ENCODE results near the gene TNPO1.
A peak's percentile ranks its signal among the peaks of the same experiment; 100 is the strongest.
"Not testable (repeated sequence)": the region's sequence is repeated elsewhere in the genome, so short reads cannot be mapped to it uniquely, and the experiment has no call there.

The TNPO1 gene

DNA sequence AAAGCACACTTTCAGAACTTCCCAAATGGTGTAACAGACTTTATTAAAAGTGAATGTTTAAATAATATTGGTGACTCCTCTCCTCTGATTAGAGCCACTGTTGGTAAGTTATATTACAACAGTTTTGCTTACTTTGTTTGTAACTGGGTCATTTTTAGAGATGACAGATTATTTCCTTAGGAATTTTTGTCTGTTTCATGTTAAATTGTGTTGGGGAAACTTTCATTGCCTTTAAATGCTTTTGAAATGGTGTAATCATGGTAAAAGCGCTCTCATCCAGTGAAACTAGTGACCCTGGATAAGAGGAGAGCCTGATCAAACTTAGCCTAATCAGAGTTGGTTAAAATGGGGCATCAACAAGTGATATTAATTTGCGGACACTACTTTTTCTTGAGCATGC, 39.4 kb downstream of the TNPO1 start:
- no peak for DNase-seq

DNA sequence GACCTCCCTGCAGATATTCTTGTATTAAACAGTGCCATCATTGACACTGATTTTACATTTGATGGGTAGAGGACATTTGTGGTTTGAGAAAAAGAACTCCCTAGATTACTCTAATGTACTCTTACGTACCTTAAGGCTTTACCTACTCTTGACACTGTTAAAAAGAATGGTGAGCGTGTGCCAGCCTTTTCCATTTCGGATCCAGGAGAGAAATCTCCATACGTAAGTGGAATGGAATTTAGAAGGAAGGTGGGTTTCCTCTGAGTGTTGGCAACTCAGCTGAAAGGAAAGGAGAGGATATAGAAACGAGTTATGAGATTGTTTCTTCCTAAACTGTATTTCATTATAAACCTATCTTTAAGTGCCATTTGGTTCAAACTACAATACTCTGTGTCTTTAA, 40.9 kb downstream of the TNPO1 start:
- no peak for DNase-seq

DNA sequence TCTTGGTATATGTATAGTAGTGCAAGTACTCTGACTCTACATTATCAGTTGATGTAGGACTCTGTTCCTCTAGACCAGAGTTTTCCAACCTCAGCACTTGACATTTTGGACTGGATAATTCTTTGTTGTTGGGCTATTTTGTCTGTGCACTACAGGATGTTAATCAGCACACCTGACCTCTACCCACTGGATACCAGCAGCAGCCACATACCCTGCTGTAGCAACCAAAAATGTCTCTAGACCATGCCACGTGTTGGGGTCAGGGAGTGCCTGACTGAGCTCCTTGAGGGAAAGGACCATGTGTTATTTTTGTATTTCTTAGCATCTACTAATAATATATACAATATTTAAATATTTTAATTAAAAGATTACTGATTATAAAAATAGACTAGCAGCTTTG, 42.7 kb downstream of the TNPO1 start:
- no peak for DNase-seq

DNA sequence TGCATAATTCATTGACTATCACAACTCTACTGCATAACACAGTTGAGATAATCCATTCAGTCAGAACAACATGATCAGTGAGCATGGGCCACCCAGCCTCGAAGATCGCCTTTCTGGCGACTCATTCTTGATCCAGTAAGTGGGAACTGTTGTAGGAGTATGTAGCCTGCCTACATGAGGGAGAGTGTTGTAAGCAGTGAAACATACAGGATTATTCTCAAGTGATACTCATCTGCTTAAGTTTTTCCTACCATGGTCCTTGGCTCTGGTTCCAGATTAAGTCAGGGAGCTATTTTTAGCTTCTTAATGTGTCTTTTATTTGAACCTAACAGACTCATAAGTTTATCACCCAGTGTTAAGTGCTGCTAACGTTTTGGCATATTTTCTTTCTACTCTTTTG, 44.0 kb downstream of the TNPO1 start:
- no peak for DNase-seq

DNA sequence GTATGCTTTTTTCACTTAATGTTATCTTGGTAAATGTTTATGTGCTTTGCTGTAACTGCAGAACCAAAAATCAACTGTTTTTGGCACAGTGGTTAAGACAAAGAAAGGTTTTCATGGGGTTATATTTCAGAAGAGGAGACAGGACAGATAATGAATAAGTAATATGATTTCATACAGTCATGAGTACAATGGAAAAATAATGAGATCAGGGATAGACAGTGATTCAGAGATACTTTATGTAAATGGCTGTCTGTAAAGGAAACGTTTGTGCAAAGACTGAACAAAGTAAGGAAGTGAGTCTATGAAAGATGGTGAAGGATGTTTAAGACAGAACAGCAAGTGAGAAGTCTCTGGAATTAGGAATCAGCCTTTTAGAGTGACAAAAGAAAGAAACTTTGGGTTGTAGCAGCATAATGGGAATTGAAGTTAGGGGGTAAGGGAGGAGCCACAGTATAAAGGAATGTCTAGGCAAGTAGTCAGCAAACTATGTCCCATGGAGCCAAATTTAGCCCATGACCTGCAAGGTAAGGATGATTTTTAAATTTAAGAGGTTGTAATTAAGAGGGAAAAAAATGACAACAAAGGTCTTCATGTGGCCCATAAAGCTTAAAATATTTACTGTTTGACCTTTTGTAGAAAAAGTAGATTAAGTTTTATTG, 55.0 kb downstream of the TNPO1 start:
- DNase-seq, result no peak

DNA sequence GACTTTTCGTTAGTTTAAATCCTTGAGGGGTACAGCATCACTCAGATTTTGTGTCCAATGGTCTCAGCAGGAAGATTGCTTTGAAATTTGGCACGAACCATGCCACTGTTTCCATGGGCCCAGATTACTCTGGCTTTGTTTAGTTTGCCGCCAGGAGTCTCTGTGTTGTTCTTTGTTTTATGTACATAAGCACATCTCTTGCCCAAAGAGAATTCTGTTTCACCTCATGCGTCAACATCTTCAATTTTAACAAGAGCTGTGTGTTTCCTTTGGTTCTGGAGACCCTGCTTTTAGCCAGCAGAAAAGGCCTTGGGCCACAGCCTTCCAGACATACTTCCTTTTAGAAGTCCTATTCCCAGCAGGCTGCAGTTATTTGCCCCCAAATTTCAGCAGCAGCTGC, 62.4 kb downstream of the TNPO1 start:
- DNase-seq, result peak; percentile 20

DNA sequence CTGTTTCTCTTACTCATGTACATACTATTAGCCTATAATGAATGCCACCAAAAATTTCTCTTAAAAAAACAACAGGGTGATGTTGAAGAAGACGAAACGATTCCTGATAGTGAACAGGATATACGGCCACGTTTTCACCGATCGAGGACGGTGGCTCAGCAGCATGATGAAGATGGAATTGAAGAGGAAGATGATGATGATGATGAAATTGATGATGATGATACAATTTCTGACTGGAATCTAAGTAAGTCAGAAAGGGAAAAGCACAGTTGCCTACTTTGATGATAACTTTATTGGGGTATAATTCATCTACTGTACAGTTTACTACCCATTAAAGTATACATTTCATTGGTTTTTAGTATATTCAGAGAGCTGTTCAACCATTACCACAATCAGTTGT, 66.5 kb downstream of the TNPO1 start:
- no peak for DNase-seq

DNA sequence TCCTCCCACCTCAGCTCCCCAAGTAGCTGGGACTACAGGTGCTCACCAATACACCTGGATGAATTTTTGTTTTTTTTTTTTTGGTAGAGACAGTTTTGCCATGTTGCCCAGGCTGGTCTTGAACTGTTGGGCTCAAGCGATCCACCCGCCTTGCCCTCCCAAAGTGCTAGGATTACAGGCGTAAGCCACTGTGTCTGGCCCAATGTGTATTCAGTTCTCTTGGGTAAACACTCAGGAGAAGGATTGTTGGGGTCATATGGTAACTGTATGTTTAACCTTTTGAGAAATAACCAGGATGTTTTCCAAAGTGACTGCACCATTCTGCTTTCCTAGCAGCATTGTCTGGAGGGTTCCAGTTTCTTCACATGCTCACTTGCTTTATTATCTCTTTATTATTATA, 67.4 kb downstream of the TNPO1 start:
- no peak for DNase-seq

DNA sequence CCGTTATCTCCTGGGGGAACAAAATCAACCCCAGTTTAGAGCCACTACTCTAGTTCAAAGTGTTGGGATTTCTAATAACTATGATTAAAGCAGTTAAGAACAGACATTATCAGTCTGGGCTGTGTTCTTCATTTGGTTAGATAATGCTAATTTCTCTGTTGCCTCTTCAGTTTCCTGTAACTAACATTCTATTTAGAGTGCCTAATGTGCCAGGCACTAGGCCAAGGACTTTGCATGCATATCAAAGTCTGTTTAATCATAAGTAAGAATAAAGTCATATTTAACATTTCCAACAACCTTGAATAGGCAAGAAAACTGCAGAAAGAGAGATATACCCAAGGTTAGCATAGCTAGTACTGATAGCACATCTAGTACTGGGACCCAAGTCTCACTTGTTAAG, 68.4 kb downstream of the TNPO1 start:
- no peak for DNase-seq

DNA sequence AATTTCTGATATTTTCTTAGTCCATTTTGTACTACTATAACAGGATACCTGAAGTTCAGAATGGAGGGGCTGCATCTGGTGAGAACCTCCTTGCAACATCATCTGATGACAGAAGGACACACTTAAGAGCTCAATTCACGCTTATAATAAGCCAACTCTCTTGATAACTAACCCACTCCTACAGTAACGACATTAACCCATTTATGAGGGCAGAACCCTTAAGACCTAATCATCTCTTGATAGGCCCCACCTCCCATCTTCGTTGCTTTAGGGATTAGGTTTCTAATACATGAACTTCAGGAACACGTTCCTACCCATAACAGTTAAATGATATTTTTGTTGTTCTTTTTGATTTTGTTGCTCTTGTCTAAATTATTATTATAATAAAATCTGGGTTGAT, 69.4 kb downstream of the TNPO1 start:
- no peak for DNase-seq

DNA sequence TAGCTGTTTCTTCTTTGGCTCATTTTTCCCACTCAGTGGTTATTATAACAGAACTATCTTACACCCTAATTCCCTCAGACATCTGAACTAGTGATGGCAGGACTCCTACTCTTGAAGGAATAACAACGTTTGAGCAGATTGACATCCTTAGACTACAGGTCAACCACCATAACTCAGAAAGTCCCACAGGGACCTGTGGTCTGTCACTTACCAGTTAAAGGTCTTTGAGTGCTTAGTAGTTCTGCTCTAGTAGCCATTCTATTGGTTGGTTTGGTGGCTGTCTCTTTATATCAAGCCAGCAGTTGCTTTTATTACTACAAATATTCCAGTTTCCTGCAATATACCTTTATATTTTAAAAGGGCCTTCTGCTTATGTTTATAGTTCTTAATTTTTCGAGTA, 72.1 kb downstream of the TNPO1 start:
- DNase-seq, result no peak

DNA sequence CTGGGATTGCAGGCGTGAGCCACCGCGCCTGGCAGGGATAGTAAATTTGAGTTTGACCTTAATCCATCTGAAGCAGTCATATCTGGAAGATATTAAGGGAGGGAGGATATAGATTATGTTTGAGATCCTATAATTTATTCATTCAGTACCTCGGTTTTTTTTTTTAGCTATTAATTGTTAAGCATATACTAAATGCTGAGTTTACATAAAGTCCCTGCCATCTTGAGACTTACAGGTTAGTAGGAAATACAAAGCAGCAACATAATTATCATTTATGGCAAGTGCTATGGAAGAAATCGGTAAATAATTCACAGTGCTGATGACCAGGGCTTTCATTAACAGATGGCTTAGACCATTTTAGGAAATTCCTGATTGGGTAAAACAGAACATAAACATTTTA, 72.9 kb downstream of the TNPO1 start:
- DNase-seq, result no peak

DNA sequence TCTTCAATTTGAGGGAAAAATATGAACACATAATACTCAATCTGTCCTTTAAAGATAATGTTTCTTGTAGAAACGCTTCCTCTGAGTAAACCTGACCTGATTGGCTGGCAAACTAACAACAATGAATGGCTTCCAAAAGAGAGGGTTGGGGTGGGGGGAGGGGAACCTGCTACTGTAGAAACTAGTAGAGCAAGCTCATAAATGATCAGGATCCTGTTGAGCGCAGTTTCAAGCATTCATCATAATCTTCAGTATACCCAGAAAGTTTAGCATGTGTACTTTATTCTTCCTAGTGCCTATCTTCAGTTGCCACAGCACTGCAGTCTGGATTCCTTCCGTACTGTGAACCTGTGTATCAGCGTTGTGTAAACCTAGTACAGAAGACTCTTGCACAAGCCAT, 76.4 kb downstream of the TNPO1 start:
- DNase-seq, result no peak

DNA sequence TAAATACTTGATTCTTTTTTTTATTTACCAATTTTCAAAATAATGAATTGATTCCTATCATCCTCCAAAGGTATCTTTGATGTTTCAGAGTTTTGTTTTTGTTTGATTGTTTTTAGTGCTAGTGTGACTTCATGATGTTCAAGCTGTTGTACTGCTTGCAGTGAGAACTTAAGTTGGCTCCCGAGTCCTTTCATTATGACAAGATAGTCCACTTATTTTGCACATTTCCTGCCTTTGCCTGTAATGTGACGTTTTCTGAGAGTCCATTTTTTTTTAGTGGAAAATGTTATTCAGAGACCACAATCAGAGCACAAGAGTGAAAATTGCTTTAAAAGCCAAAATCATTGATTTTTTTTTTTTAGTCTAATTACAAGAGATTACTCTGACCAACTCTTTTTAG, 79.3 kb downstream of the TNPO1 start:
- DNase-seq, result no peak

DNA sequence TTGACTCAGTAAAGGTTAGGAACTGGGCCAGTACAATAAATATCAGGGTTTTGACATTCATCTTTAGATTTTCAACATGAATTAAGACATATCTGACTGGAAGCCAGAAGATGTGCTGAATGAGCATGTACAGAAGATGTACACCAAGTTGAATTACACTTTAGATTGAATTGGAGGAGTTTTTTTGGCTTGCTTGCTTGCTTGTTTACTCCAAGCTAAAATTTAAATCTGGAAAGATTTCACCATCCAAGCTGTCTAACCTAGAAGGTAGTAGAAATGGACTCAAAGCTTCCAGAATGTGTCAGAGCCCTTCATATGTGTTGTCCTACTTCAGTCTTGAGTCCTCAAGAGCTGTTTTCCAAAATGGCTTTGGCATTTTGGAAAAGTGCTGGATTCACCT, 90.3 kb downstream of the TNPO1 start:
- DNase-seq, result no peak

DNA sequence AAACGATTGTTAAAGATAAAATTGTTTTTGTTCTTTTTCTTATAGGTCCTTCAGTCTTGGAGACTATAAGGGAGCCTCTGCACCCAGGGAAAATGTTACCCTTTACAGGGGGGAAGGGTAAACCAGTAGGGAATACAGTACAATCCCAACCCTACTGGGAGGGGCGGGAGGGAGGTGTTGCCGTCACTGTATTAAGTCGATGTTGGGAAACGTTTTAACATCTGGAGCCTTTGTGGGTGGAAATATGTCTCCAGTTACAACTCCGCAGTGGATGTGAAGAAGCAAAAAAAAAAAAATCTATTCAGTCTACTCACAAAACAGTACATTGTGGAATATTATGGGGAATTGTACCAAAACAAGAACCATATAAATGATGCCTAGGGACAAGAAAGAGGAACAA, 92.2 kb downstream of the TNPO1 start:
- DNase-seq, result no peak

DNA sequence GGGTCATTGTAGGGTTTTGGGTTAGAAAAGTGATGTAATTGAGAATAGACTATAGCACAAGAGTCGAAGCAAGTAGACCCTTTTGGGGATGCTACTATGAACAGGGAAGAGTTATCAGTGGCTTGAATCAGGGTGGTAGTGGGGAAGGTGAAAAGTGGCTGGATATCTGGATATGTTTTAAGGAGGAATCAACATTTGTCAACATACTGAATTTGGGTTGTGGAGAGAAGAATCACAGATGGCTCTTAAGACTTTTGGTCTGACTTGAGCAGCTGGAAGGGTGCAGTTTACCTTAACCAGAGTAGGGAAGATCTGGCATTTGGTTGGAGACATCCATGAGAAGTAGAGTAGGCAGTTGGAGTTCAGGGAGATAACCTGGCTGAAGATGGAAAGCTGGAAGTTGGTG, 100.9 kb downstream of the TNPO1 start:
- no peak for DNase-seq

DNA sequence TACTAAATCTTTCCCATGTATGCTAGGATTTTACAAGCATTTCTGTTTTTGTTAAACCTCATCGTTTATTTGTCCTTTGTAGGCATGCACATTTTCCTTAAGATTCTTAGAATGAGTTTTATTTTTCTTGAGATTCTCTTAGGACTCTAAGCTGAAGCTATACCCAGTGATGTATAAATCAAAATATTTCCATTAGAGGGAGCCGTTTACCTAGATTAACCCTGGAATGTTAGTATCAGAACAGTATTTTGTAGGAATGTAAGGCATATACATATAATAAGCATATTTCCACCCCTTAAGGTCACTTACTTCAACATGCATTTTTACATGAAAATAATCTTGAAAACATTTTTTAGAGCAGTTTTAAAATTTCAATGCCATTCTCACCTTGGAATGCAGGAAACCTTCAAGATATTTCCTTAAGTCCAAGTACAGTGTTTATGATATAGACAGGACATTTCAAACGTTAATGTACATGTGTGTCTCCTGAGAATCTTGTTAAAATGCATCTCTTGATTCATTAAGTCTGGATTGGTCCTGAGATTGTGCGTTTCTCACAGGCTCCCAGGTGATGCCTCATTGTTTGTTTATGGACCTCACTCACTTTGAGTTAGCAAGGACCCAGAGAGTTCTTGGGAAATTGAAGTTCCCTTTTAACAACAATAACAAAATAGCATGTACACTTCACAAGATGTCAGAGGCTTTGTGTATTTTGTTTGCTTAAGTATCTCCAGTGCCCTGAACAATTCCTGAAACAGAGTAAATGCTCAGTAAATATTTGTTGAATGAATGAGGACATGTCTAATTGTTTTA, 104.4 kb downstream of the TNPO1 start:
- no peak for DNase-seq

DNA sequence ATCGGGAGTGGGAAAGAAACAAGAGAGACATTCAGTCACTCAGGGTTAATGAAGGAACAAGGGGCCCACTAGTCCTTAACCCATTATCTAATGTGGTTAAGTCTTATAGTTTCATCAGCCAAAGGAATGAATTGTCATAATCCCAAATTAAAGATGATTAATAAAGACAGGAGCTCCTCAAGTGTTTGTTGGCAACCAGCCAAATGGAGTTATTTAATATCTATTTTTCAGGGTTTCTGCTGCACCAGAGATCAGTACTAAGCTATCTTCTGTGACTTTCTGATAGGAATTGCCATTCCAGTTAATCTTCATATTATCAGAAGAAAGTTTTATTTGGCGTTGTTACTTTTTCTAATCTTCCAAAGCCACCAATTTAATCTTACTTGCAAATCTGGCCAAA, 105.4 kb downstream of the TNPO1 start:
- DNase-seq, result no peak

DNA sequence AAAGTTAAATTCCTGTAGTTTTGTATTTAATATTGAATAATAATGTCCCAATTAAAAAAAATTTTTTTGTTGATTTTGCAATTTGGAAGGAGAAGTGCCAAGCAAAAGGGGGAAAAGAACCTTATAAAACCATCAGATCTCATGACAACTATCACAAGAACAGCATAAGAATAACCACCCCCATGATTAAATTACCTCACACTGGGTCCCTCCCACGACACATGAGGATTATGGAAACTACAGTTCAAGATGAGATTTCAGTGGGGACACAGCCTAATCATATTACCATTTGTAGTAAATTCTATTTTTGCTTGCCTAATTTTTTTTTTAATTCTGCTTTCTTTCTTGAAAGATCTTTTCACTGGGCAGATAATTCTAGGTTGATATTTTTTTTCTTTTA, 106.0 kb downstream of the TNPO1 start:
- DNase-seq, result no peak

DNA sequence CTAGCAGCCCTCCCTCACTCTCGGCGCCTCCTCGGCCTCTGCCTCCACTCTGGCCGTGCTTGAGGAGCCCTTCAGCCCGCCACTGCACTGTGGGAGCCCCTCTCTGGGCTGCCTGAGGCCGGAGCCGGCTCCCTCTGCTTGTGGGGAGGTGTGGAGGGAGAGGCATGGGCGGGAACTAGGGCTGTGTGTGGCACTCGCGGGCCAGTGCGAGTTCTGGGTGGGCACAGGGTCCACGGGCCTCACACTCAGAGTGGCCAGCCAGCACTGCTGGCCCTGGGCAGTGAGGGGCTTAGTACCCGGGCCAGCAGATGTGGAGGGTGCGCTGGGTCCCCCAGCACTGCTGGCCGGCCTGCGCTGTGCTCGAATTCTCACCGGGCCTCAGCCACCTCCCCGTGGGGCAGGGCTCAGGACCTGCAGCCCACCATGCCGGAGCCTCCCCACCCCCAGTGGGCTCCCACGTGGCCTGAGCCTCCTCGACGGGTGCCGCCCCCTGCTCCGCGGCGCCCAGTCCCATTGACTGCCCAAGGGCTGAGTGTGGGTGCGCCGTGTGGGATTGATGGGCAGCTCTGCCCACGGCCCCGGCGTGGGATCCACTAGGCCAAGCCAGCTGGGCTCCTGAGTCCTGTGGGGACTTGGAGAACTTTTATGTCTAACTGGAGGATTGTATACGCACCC, 109.0 kb downstream of the TNPO1 start:
- no peak for DNase-seq

DNA sequence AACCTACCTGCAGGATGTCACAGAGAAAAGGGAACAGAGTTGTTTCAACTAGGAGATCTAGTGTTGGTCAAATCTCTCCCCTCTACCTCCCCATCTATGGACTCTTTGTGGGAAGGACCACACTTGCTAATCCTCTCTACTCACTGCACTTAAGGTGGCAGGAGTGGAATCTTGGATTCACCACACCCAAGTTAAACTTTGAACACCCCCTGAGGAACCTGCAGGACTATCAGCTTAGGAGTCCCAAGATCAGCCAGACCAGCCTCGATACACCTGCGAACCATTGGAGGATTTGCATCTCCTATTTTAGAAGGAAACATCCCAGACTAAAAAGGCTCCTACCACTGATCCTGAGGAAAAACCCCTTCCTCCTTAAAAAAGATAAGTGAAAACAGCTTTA, 116.2 kb downstream of the TNPO1 start:
- DNase-seq, result not testable (repeated sequence)

DNA sequence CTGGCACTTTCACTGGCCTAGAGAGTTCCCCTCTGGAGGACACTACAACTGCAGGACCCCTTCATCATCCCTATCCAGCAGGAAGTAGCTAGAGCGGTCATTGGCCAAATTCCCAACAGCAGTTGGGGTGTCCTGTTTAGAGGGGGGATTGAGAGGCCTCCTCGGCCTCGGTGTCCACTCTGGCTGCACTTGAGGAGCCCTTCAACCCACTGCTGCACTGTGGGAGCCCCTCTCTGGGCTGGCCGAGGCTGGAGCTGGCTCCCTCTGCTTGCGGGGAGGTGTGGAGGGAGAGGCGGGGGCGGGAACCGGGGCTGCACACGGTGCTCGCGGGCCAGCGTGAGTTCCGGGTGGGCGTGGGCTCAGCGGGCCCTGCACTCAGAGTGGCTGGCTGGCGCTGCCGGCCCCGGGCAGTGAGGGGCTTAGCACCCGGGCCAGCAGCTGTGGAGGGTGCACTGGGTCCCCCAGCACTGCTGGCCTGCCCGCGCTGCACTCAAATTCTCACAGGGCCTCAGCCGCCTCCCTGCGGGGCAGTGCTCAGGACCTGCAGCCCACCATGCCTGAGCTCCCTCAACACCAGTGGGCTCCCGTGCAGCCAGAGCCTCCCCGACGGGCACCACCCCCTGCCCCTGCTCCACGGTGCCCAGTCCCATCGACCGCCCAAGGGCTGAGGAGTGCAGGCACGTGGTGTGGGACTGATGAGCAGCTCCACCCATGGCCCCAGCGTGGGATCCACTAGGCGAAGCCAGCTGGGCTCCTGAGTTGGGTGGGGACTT, 118.7 kb downstream of the TNPO1 start:
- not testable (repeated sequence) for DNase-seq
